Breast epithelium (tissue), 3 donors: Measurements from ENCODE around the gene TPSD1.

ENCODE experiments used
- CTCF ChIP-seq, 3 donors: fragments of 450-650 bp; IDR thresholded peaks; one replicate each; pipeline ENCODE4 v1.5.1; 2016 to 2017; ENCODE audit warnings: antibody characterized with exemption in 3 of 3, mild to moderate bottlenecking in 3 of 3, moderate library complexity in 3 of 3
- POLR2A ChIP-seq: fragments of 450-650 bp; IDR thresholded peaks from one replicate; pipeline ENCODE4 v1.6.1; 2016; ENCODE audit warnings: antibody characterized with exemption, mild to moderate bottlenecking, moderate library complexity
- POLR2AphosphoS5 ChIP-seq, 3 donors: sonication (generic); formaldehyde crosslinking; IDR thresholded peaks; one replicate each; pipeline ENCODE4 v1.6.1; 2017; ENCODE audit warnings: antibody characterized with exemption in 3 of 3

GRCh38 chr16:1221628-1222552, 34.0 kb upstream of the TPSD1 start:
- TF ChIP-seq CTCF (IDR thresholded peaks at IDR 0.05) (no peak), POLR2A (no peak), POLR2AphosphoS5 (IDR thresholded peaks at IDR 0.05) (no peak)
